GM20000 (cell line): ENCODE measurements around the gene HHIPL1.

Experiments used
- DNase-seq: peaks from one replicate; pipeline ENCODE4 v3.0.0; 2012; ENCODE audit warnings: low spot score
- CTCF ChIP-seq: IDR thresholded peaks from 2 replicates; pipeline ENCODE4 v1.5.1; 2012; ENCODE audit warnings: mild to moderate bottlenecking, control low read depth; ENCODE audit errors: extremely low read depth, missing control alignments

HHIPL1 gene

GRCh38 chr14:99644723-99645544 is at the start of gene HHIPL1:
TSS of gene HHIPL1 (plus strand) at chr14:99645129. CDS start at chr14:99645208, 79 bp downstream.
- TF ChIP-seq CTCF: no peak
- DNase-seq: no peak

- TF ChIP-seq CTCF: no peak
- DNase-seq: no peak
These were observed 49.4 kb upstream of the HHIPL1 start for GRCh38 chr14:99595524-99595923.

GRCh38 chr14:99596071-99596627 is 48.8 kb upstream of the HHIPL1 start:
- TF ChIP-seq CTCF: no peak
- no peak for DNase-seq

- no peak for DNase-seq
- TF ChIP-seq CTCF: no peak
These were observed 48.2 kb upstream of the HHIPL1 start for GRCh38 chr14:99596772-99597171.

- DNase-seq: no peak
- TF ChIP-seq CTCF: no peak
These were observed 46.9 kb upstream of the HHIPL1 start for GRCh38 chr14:99597911-99598600.

- no peak for DNase-seq
- no peak for TF ChIP-seq CTCF
These were observed 46.2 kb upstream of the HHIPL1 start for GRCh38 chr14:99598774-99599173.

- DNase-seq: no peak
These were observed 45.5 kb upstream of the HHIPL1 start for GRCh38 chr14:99599393-99599792.

More at GRCh38 chr14:99599393-99599792, 45.5 kb upstream of the HHIPL1 start:
- TF ChIP-seq CTCF: no peak
